HG02840 (cell line): ENCODE measurements around the gene AGFG2.

Source experiments
- ATAC-seq: cut with Tn5 transposase; IDR thresholded peaks from one replicate; pipeline ENCODE4 v1.9.1; 2021; ENCODE audit warnings: mild to moderate bottlenecking, moderate library complexity, moderate number of reproducible peaks; ENCODE audit not compliant: unreplicated experiment, low FRiP score

Gene AGFG2

GRCh38 chr7:100568896-100569844 is 30.2 kb downstream of the AGFG2 start:
- ATAC-seq: no peak

GRCh38 chr7:100570954-100571828 is 32.2 kb downstream of the AGFG2 start:
- no peak for ATAC-seq

- ATAC-seq: no peak
Measured at GRCh38 chr7:100571829-100572116, 32.8 kb downstream of the AGFG2 start.

- ATAC-seq: no peak
Measured at GRCh38 chr7:100572281-100572948, 33.4 kb downstream of the AGFG2 start.

GRCh38 chr7:100572949-100573675 is 34.1 kb downstream of the AGFG2 start:
- ATAC-seq: no peak

- no peak for ATAC-seq
Measured at GRCh38 chr7:100573691-100574361, 34.8 kb downstream of the AGFG2 start, which contains the start of gene SAP25. Gene SAP25, minus strand, starts transcription at chr7:100573900. Its CDS starts 158 bp downstream, at chr7:100573742.

GRCh38 chr7:100574362-100575205 is 35.6 kb downstream of the AGFG2 start:
- ATAC-seq: no peak

GRCh38 chr7:100575206-100575631 is 36.2 kb downstream of the AGFG2 start:
- no peak for ATAC-seq

- no peak for ATAC-seq
Measured at GRCh38 chr7:100575746-100576383, 36.9 kb downstream of the AGFG2 start.

GRCh38 chr7:100576384-100576993 is 37.5 kb downstream of the AGFG2 start:
- no peak for ATAC-seq

- no peak for ATAC-seq
Measured at GRCh38 chr7:100577103-100577502, 38.1 kb downstream of the AGFG2 start.

GRCh38 chr7:100577507-100577906 is 38.5 kb downstream of the AGFG2 start:
- ATAC-seq: no peak

- no peak for ATAC-seq
Measured at GRCh38 chr7:100578246-100579183, 39.5 kb downstream of the AGFG2 start.

GRCh38 chr7:100580466-100581283 is 41.7 kb downstream of the AGFG2 start:
- ATAC-seq: no peak

- ATAC-seq: no peak
Measured at GRCh38 chr7:100582041-100582579, 43.1 kb downstream of the AGFG2 start.

- no peak for ATAC-seq
Measured at GRCh38 chr7:100582650-100583049, 43.6 kb downstream of the AGFG2 start.
